ENCODE data around the gene HNRNPC. TPM values are rescaled to one million over a fixed set of nuclear protein-coding genes. Genes with fewer than 3 reads are reported as not detected.
"Not testable (repeated sequence)": the region's sequence is repeated elsewhere in the genome, so short reads cannot be mapped to it uniquely, and the experiment has no call there.

Gene HNRNPC
- polyA plus RNA-seq, 1 donor from 2014 or later, result 1,176 TPM

- Histone ChIP-seq H3K4me3 (ENCODE audit: low read length) (no peak overlapping the region), H2AFZ (ENCODE audit: low read depth, low read length) (no peak overlapping the region), H3K36me3 (ENCODE audit: insufficient read depth, low read length) (no peaks in the 10 kb centered on the region), H4K20me1 (ENCODE audit: insufficient read depth) (no peaks in the 10 kb centered on the region), H3K9ac (ENCODE audit: low read length) (no peak overlapping the region), H3K9me2 (ENCODE audit: insufficient read depth, low read length) (no peaks in the 10 kb centered on the region), H3K27ac (ENCODE audit: low read length) (no peak overlapping the region), H3K9me3 (ENCODE audit: low read length) (no peaks in the 10 kb centered on the region), H3K4me2 (ENCODE audit: low read length) (no peak overlapping the region), H3K27me3 (ENCODE audit: insufficient read depth, low read depth, low read length) (no peaks in the 10 kb centered on the region), H3K79me2 (replicated peaks; ENCODE audit: insufficient read depth, low read length) (no peaks in the 10 kb centered on the region), H3F3A (ENCODE audit: insufficient read depth, low read length, poor library complexity, severe bottlenecking) (no peaks in the 10 kb centered on the region)
- no peak for TF ChIP-seq POLR2AphosphoS5 (IDR thresholded peaks at IDR 0.05)
- no peak for TF ChIP-seq SMC3 (conservative IDR thresholded peaks at IDR 0.05; ENCODE audit: poor library complexity)
- no peak for TF ChIP-seq MXI1 (conservative IDR thresholded peaks at IDR 0.05; ENCODE audit: poor library complexity, severe bottlenecking)
These were observed 6.1 kb upstream of the HNRNPC start for GRCh38 chr14:21275261-21275858.

DNA sequence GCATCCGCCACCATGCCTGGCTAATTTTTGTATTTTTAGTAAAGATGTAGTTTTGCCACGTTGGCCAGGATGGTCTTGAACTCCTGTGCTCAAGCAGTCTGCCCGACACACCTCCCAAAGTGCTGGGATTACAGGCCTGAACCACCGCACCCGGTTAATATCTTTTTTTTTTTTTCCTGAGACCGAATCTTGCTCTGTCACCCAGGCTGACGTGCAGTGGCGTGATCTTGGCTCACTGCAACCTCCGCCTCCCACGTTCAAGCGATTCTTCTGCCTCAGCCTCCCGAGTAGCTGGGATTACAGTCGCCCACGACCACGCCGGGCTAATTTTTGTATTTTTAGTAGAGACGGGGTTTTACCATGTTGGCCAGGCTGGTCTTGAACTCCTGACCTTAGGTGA is 3.4 kb upstream of the HNRNPC start:
- H3K27me3 ChIP-seq (ENCODE audit: insufficient read depth, low read depth, low read length), result not testable (repeated sequence)
- H3K79me2 ChIP-seq (replicated peaks; ENCODE audit: insufficient read depth, low read length), result peaks cover 15% of the 10 kb centered on the region

DNA sequence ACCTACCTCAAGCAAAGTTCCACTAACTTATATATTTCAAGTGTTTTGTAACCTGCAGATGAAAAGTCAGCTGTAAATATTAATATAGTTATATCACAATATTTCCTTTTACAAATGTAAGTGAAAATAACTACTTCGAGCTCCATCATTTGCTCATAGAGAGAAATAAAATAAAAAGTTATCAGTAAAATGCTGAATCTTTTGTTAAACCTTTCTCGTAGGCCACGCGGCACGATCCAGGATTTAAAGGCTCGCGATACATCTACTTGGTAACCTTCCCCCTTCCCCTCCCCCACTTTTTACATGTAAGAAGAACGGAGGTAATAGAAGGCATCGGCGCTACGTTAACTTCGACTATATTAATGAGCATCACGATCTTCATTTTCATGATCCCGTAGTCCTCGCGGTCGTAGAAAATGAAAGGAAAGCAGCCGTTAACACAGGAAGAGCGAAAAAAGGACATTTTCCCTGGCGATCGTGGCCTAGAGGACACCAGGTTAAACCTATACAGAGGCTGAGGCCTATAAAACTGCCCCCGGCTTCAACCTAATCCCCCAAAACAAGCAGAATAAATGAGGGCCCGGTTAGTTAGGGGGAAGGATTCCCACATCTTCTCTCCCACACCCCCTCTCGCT is 508 bp downstream of the HNRNPC start:
- Histone ChIP-seq H3K27me3 (ENCODE audit: insufficient read depth, low read depth, low read length) (no peaks in the 10 kb centered on the region), H3K27ac (ENCODE audit: low read length) (peak overlapping the region; percentile 97), H3K9me2 (ENCODE audit: insufficient read depth, low read length) (no peaks in the 10 kb centered on the region), H3F3A (ENCODE audit: insufficient read depth, low read length, poor library complexity, severe bottlenecking) (no peaks in the 10 kb centered on the region), H3K79me2 (replicated peaks; ENCODE audit: insufficient read depth, low read length) (peaks cover 54% of the 10 kb centered on the region), H3K9me3 (ENCODE audit: low read length) (no peaks in the 10 kb centered on the region), H3K4me3 (ENCODE audit: low read length) (peak overlapping the region; percentile 74), H3K36me3 (ENCODE audit: insufficient read depth, low read length) (peaks cover 4% of the 10 kb centered on the region), H3K4me2 (ENCODE audit: low read length) (peak overlapping the region; percentile 91), H2AFZ (ENCODE audit: low read depth, low read length) (peak overlapping the region; percentile 19), H3K9ac (ENCODE audit: low read length) (peak overlapping the region; percentile 96), H4K20me1 (ENCODE audit: insufficient read depth) (peaks cover 32% of the 10 kb centered on the region)
- TF ChIP-seq MXI1 (conservative IDR thresholded peaks at IDR 0.05; ENCODE audit: poor library complexity, severe bottlenecking), result peak; percentile 52
- TF ChIP-seq, protein P1, sequence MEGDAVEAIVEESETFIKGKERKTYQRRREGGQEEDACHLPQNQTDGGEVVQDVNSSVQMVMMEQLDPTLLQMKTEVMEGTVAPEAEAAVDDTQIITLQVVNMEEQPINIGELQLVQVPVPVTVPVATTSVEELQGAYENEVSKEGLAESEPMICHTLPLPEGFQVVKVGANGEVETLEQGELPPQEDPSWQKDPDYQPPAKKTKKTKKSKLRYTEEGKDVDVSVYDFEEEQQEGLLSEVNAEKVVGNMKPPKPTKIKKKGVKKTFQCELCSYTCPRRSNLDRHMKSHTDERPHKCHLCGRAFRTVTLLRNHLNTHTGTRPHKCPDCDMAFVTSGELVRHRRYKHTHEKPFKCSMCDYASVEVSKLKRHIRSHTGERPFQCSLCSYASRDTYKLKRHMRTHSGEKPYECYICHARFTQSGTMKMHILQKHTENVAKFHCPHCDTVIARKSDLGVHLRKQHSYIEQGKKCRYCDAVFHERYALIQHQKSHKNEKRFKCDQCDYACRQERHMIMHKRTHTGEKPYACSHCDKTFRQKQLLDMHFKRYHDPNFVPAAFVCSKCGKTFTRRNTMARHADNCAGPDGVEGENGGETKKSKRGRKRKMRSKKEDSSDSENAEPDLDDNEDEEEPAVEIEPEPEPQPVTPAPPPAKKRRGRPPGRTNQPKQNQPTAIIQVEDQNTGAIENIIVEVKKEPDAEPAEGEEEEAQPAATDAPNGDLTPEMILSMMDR (IDR thresholded peaks at IDR 0.05; ENCODE audit: poor library complexity, severe bottlenecking), result no peak

More for the DNA sequence above, 3.4 kb upstream of the HNRNPC start:
- not testable (repeated sequence) for H3K4me2 ChIP-seq (ENCODE audit: low read length); H4K20me1 ChIP-seq (ENCODE audit: insufficient read depth); H3K9ac ChIP-seq (ENCODE audit: low read length); H3K9me2 ChIP-seq (ENCODE audit: insufficient read depth, low read length); H3K4me3 ChIP-seq (ENCODE audit: low read length); H3K9me3 ChIP-seq (ENCODE audit: low read length); H3F3A ChIP-seq (ENCODE audit: insufficient read depth, low read length, poor library complexity, severe bottlenecking); H3K36me3 ChIP-seq (ENCODE audit: insufficient read depth, low read length); H2AFZ ChIP-seq (ENCODE audit: low read depth, low read length); H3K27ac ChIP-seq (ENCODE audit: low read length)

DNA sequence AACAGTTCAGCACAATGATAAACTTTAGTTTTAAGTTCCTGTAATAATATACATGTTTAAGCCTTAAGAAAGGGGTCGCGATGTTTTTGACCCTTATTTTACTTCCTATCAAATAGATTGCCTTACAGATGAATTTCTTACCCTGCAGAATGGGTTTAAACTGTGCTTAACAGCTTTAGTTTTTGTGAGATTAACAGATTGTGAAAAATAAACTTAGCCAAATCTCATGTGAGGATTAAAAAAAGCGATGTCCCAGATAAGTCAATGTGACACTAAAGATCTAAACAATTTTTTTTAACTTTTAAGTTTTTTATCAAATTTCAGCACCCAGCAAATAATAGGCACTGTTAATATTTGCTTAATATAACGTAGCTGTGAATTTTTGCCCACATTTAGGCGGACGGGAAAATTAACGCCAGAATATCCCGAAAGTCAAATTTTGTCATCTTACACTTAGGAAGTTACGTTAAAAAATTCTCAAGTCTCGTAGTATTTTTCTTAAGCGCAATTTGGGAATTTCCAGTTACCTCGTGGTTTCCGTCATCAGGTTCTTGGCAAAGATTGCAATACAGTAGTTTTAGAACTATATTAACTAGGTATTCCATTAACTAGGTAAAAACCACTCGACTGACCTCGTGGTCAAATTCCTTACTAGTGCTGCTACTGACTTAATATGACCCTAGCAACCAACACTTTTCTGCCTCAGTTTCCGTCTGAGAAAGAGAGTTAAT is 1.2 kb downstream of the HNRNPC start:
- peak overlapping the region; percentile 97 for H3K27ac ChIP-seq (ENCODE audit: low read length)
- no peak overlapping the region for H2AFZ ChIP-seq (ENCODE audit: low read depth, low read length)
- no peaks in the 10 kb centered on the region for H3K9me2 ChIP-seq (ENCODE audit: insufficient read depth, low read length)
- peaks cover 38% of the 10 kb centered on the region for H4K20me1 ChIP-seq (ENCODE audit: insufficient read depth)
- H3K27me3 ChIP-seq (ENCODE audit: insufficient read depth, low read depth, low read length), result no peaks in the 10 kb centered on the region
- H3F3A ChIP-seq (ENCODE audit: insufficient read depth, low read length, poor library complexity, severe bottlenecking), result no peaks in the 10 kb centered on the region
- peaks cover 61% of the 10 kb centered on the region for H3K79me2 ChIP-seq (replicated peaks; ENCODE audit: insufficient read depth, low read length)
- H3K4me3 ChIP-seq (ENCODE audit: low read length), result peak overlapping the region; percentile 74
- peak overlapping the region; percentile 91 for H3K4me2 ChIP-seq (ENCODE audit: low read length)
- H3K9me3 ChIP-seq (ENCODE audit: low read length), result no peaks in the 10 kb centered on the region
- peak overlapping the region; percentile 96 for H3K9ac ChIP-seq (ENCODE audit: low read length)
- H3K36me3 ChIP-seq (ENCODE audit: insufficient read depth, low read length), result peaks cover 4% of the 10 kb centered on the region
- TF ChIP-seq EZH2 (IDR thresholded peaks at IDR 0.05; ENCODE audit: borderline replicate concordance, insufficient read depth, low read length, poor library complexity, severe bottlenecking), result no peak
- TF ChIP-seq POLR2AphosphoS5 (IDR thresholded peaks at IDR 0.05), result no peak
- TF ChIP-seq TAF1 (IDR thresholded peaks at IDR 0.05; ENCODE audit: low read depth), result no peak
- no peak for TF ChIP-seq RAD21 (conservative IDR thresholded peaks at IDR 0.05)
- TF ChIP-seq EP300 (conservative IDR thresholded peaks at IDR 0.05; ENCODE audit: poor library complexity, severe bottlenecking), result no peak
- TF ChIP-seq, protein P1 (IDR thresholded peaks at IDR 0.05; ENCODE audit: poor library complexity, severe bottlenecking), result no peak

Data from neural cell (in vitro differentiated cells).